Right lobe of liver (tissue), 6 donors: ENCODE results near the gene FURIN. TPM values are rescaled to one million over a fixed set of nuclear protein-coding genes. Genes with fewer than 3 reads are reported as not detected.
"Not testable (repeated sequence)": the region's sequence is repeated elsewhere in the genome, so short reads cannot be mapped to it uniquely, and the experiment has no call there.

Experiments used
- ATAC-seq, 4 donors: fragments of 200-7000 bp; cut with Tn5 transposase; one replicate each; pipeline ENCODE4 v1.9.1; 2020; ENCODE audit warnings: mild to moderate bottlenecking in 4 of 4, moderate library complexity in 4 of 4
- DNase-seq, 3 donors: peaks; one replicate each; pipeline ENCODE4 v3.0.0-alpha.2; 2020
- H3K27ac ChIP-seq, 3 donors: fragments of 200-600 bp; one replicate each; pipeline ENCODE4 v1.8.0; 2022
- H3K27me3 ChIP-seq, 2 donors: fragments of 200-600 bp; one replicate each; pipeline ENCODE4 v1.8.0; 2022
- H3K36me3 ChIP-seq, 4 donors: fragments of 200-600 bp; sonication (generic) in 1 of 4; one replicate each; pipeline versions ENCODE4 v1.5.1 to v1.8.0; 2017 to 2022; ENCODE audit warnings: control low read depth in 1 of 4
- H3K4me1 ChIP-seq, 4 donors: fragments of 200-600 bp; sonication (generic) in 1 of 4; one replicate each; pipeline versions ENCODE4 v1.5.1 to v1.8.0; 2017 to 2022; ENCODE audit warnings: control low read depth in 1 of 4
- H3K4me3 ChIP-seq, 3 donors: fragments of 200-600 bp; one replicate each; pipeline ENCODE4 v1.8.0; 2022
- H3K9me3 ChIP-seq, 4 donors: fragments of 200-600 bp; sonication (generic) in 1 of 4; one replicate each; pipeline versions ENCODE4 v1.5.1 to v1.8.0; 2017 to 2022; ENCODE audit warnings: control low read depth in 1 of 4
- CTCF ChIP-seq, 4 donors: fragments of 200-600 bp in 3 of 4; fragments of 450-650 bp in 1 of 4; IDR thresholded peaks; one replicate each; pipeline versions ENCODE4 v1.5.1 to v1.8.0; 2016 to 2022; ENCODE audit warnings: antibody characterized with exemption in 4 of 4, mild to moderate bottlenecking in 2 of 4
- POLR2A ChIP-seq: fragments of 450-650 bp; IDR thresholded peaks from one replicate; pipeline ENCODE4 v1.6.1; 2017; ENCODE audit warnings: antibody characterized with exemption, mild to moderate bottlenecking
- WGBS: methylation state at CpG from one replicate; pipeline ENCODE4 v1.1.6; 2018; ENCODE audit warnings: low coverage, low lambda C conversion rate; ENCODE audit not compliant: insufficient coverage; ENCODE audit errors: missing lambda C conversion rate; 5-methylcytosine and 5-hydroxymethylcytosine counted together
- intact Hi-C, 2 donors: fragments of 100-400 bp; cut with DNase I; formaldehyde crosslinking; loops; one replicate each; pipeline versions ENCODE4 v1.11.2 to v1.14.1; 2022
- total RNA-seq, 6 experiments: library from RNA; depleted of rRNA in 2 of 6; stranded (reverse); fragments of >200 nt in 2 of 6; fragmentation: NEBNext Ultra II Directional in 3 of 6; extraction: Animal tissue kit (Norgen Biotek cat#: 25700) in 3 of 6; gene quantifications; one replicate each; pipeline versions ENCODE4 v1.1.0 to v1.2.4, GENCODE V29; 2016 to 2023
- donor health status: DM: no; HTN: yes; CAD: no.
- donor health status: DM: no; HTN: no; CAD: no.
- donor health status: DM: no; HTN: no; CAD: no.
- donor health status: DM: no; HTN: yes; CAD: no.
- donor health status: DM: no; HTN: yes; CAD: no.

The FURIN gene
- total RNA-seq, 6 experiments from 2014 or later: 122 to 232 (median 189) TPM

GRCh38 chr15:90895571-90896117 is 27.3 kb downstream of the FURIN start:
- TF ChIP-seq CTCF (IDR thresholded peaks at IDR 0.05) (no peak), POLR2A (no peak)
- H3K27ac ChIP-seq: no peak overlapping the region
- no peaks in the 10 kb centered on the region for H3K27me3 ChIP-seq
- no peaks in the 10 kb centered on the region for H3K9me3 ChIP-seq
- H3K36me3 ChIP-seq: peaks cover 8 to 48% (median 26%) of the 10 kb centered on the region in 4 donors
- intact Hi-C loops: no loop called here
- ATAC-seq (peak; percentile 38 to 50 (median 47)), DNase-seq (peak in 1 of 3 donors; percentile 42)
- H3K4me1 ChIP-seq: no peaks in the 10 kb centered on the region
- WGBS: 87% methylated on average over 3 of the region's 10 CpGs
- H3K4me3 ChIP-seq: no peak overlapping the region

- ATAC-seq, H3K27ac ChIP-seq, H3K9me3 ChIP-seq, intact Hi-C loops, H3K4me1 ChIP-seq, H3K27me3 ChIP-seq, H3K4me3 ChIP-seq, DNase-seq: not testable (repeated sequence)
- peaks cover 8 to 34% (median 22%) of the 10 kb centered on the region in 4 donors for H3K36me3 ChIP-seq
- WGBS: 81% methylated on average over 8 of the region's 14 CpGs
These were observed 28.8 kb downstream of the FURIN start for GRCh38 chr15:90897131-90897655.

- intact Hi-C loops: no loop called here
- ATAC-seq (peak in 1 of 4 donors; percentile 3), DNase-seq (peak in 2 of 3 donors; percentile 36 to 39)
- WGBS: 42% methylated on average over 14 of the region's 14 CpGs
- Histone ChIP-seq H3K27me3 (no peaks in the 10 kb centered on the region), H3K9me3 (no peaks in the 10 kb centered on the region), H3K4me1 (peaks cover 0 to 13% (median 3%) of the 10 kb centered on the region in 4 donors), H3K27ac (peak overlapping the region in 2 of 3 donors; percentile 82 to 84), H3K4me3 (peak overlapping the region; percentile 49 to 68 (median 67)), H3K36me3 (peaks cover 0 to 20% (median 9%) of the 10 kb centered on the region in 4 donors)
- TF ChIP-seq POLR2A: no peak
- no peak for TF ChIP-seq CTCF (IDR thresholded peaks at IDR 0.05)
These were observed 33.0 kb downstream of the FURIN start for GRCh38 chr15:90901175-90902039.

- no peaks in the 10 kb centered on the region for H3K9me3 ChIP-seq
- peaks cover 0 to 13% (median 3%) of the 10 kb centered on the region in 4 donors for H3K4me1 ChIP-seq
- ATAC-seq (peak; percentile 82 to 89 (median 88)), DNase-seq (peak; percentile 84 to 87 (median 85))
- peak overlapping the region; percentile 80 to 84 (median 82) for H3K27ac ChIP-seq
- TF ChIP-seq CTCF (IDR thresholded peaks at IDR 0.05) (peak; percentile 70 to 90 (median 87)), POLR2A (peak; percentile 77)
- no peaks in the 10 kb centered on the region for H3K27me3 ChIP-seq
- peaks cover 0 to 25% (median 12%) of the 10 kb centered on the region in 4 donors for H3K36me3 ChIP-seq
- intact Hi-C loops: no loop called here
- peak overlapping the region; percentile 49 to 68 (median 67) for H3K4me3 ChIP-seq
- WGBS: 0% methylated on average over 7 of the region's 71 CpGs
These were observed 33.9 kb downstream of the FURIN start for GRCh38 chr15:90902040-90902839.
